NB4 (cell line): ENCODE results near the gene TSPAN15.

Experiments used
- DNase-seq: peaks from one replicate; pipeline ENCODE4 v3.0.0; 2010; ENCODE audit warnings: low read depth
- H3K4me3 ChIP-seq: one replicate; pipeline ENCODE4 v1.5.1; 2011; ENCODE audit warnings: mild to moderate bottlenecking, low read depth, low read length, moderate library complexity
- CTCF ChIP-seq: IDR thresholded peaks from one replicate; pipeline ENCODE4 v1.5.1; 2012; ENCODE audit warnings: low read depth, low read length
- MYC ChIP-seq: IDR thresholded peaks from 2 replicates; pipeline ENCODE4 v1.6.1; 2011; ENCODE audit warnings: low read depth, low read length
- POLR2A ChIP-seq: IDR thresholded peaks from 2 replicates; pipeline ENCODE4 v1.6.1; 2011; ENCODE audit warnings: mild to moderate bottlenecking; ENCODE audit not compliant: insufficient read length; ENCODE audit errors: extremely low read depth
- TF ChIP-seq, protein P1 (sequence below): IDR thresholded peaks from 2 replicates; pipeline ENCODE4 v1.6.1; 2011; ENCODE audit warnings: low read depth, low read length

Gene TSPAN15

GRCh38 chr10:69503001-69503895 is 52.0 kb downstream of the TSPAN15 start:
- no peak for TF ChIP-seq POLR2A
- no peak for TF ChIP-seq MYC
- TF ChIP-seq CTCF = no peak
- TF ChIP-seq, protein P1, sequence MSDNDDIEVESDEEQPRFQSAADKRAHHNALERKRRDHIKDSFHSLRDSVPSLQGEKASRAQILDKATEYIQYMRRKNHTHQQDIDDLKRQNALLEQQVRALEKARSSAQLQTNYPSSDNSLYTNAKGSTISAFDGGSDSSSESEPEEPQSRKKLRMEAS = no peak
- DNase-seq = no peak
- H3K4me3 ChIP-seq = no peak overlapping the region

- no peak overlapping the region for H3K4me3 ChIP-seq
- TF ChIP-seq, protein P1 = no peak
- no peak for TF ChIP-seq POLR2A
- no peak for TF ChIP-seq CTCF
- TF ChIP-seq MYC = no peak
- DNase-seq = no peak
Observed at GRCh38 chr10:69503896-69504265, 52.6 kb downstream of the TSPAN15 start.

- TF ChIP-seq POLR2A (no peak), CTCF (no peak), MYC (no peak)
- TF ChIP-seq, protein P1 = no peak
- DNase-seq = no peak
Observed at GRCh38 chr10:69504576-69505250, 53.4 kb downstream of the TSPAN15 start.

DNA sequence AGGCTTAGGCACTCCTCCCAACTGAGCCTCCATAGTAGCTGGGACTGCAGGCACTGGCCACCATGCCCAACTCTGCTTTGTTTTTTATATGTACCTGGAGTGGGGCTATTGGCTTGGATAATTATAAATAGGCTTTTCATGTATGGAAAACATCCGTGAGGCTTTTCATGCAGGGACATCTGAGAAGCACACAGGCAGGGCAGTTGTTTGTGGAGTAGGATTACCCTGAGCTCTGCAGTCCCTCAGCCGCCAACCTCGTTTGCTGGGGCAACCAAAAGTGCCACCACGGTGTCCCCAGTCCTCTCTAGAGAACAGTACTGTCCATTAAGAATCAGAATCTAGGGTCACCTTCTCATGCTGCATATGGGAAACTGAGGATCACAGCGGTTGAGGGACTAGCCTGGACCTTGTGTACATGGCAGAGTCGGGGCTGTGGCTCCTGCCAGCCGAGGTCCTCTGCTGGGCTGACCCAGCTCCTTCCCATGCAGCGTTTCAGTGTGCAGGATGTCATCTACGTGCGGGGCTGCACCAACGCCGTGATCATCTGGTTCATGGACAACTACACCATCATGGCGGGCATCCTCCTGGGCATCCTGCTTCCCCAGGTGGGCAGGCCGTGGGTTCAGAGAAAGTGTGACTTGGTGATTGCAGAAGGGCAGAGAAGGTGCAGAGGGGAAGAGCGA is 54.5 kb downstream of the TSPAN15 start:
- DNase-seq = no peak
- no peak overlapping the region for H3K4me3 ChIP-seq
- TF ChIP-seq MYC (no peak), POLR2A (no peak), CTCF (no peak)
- TF ChIP-seq, protein P1 = no peak

More at GRCh38 chr10:69504576-69505250, 53.4 kb downstream of the TSPAN15 start:
- H3K4me3 ChIP-seq = no peak overlapping the region

DNA sequence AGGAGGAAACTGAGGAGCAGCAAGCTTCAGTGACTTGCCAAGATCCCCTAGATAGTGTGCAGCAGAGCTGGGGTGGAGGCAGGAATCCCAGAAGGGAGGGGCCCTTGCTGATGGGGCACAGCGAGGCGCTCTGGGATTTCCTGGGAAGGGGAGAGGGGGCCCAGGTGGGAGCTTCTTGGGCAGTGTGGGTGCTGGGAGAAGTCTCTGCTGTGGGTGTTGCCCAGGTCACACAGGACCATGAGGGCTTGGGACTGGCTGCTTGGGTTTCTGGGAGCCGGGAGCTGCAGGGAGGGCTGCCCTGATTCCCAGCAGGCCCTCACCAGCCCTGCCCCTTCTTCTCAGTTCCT is 55.2 kb downstream of the TSPAN15 start:
- no peak for DNase-seq
- H3K4me3 ChIP-seq = no peak overlapping the region
- TF ChIP-seq POLR2A (no peak), CTCF (no peak), MYC (no peak)
- TF ChIP-seq, protein P1 = no peak
